HG02870 (cell line): ENCODE measurements around the gene CRELD2.
A peak's percentile ranks its signal among the peaks of the same experiment; 100 is the strongest.

Experiments used
- ATAC-seq: cut with Tn5 transposase; IDR thresholded peaks from one replicate; pipeline ENCODE4 v1.9.1; 2021; ENCODE audit warnings: mild to moderate bottlenecking, moderate library complexity; ENCODE audit not compliant: unreplicated experiment

CRELD2 gene

DNA sequence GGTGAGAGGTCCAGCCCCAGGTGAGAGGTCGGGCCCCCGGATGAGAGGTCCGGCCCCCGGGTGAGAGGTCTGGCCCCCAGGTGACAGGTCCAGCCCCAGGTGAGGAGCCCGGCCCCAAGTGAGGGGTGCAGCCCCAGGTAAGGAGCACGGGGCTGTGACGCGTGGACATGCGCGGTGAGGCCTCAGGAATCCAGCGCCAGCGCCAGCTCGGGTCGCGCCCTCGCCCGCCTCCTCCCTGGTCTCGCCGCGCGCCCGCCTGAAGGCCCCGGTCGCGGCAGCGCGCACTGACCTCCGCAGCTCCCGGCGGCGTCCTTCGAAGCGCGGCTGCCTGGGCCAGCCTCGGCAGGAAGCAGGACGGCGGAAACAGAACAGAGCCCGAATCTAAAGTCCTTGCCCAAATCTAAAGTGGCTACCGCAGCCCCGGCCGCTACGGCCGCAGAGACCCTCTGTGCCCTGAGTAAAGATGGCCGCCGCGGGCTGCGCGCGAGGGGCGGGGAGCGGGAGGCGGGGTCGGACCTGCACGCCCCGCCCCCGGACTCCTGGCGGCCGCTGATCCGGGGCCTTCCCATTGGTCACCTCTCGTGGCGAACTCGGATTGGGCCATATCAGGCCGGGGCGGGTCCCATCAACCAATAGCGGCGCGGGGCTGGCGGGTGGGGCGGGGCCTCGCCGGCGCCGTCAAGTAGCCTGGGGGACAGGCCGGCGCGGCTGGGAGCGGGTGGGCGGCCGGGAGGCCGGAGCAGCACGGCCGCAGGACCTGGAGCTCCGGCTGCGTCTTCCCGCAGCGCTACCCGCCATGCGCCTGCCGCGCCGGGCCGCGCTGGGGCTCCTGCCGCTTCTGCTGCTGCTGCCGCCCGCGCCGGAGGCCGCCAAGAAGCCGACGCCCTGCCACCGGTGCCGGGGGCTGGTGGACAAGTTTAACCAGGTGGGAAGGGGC, at the start of gene CRELD2, which contains the start of gene ALG12:
TSS of gene CRELD2 (plus strand) at position 661 of the 937 bp plus-strand sequence. CDS start at position 797, 136 bp downstream.
TSS of gene ALG12 (minus strand) at position 465 of the 937 bp plus-strand sequence. CDS start 4,673 bp downstream, outside the sequence.
- ATAC-seq = peak; percentile 88

DNA sequence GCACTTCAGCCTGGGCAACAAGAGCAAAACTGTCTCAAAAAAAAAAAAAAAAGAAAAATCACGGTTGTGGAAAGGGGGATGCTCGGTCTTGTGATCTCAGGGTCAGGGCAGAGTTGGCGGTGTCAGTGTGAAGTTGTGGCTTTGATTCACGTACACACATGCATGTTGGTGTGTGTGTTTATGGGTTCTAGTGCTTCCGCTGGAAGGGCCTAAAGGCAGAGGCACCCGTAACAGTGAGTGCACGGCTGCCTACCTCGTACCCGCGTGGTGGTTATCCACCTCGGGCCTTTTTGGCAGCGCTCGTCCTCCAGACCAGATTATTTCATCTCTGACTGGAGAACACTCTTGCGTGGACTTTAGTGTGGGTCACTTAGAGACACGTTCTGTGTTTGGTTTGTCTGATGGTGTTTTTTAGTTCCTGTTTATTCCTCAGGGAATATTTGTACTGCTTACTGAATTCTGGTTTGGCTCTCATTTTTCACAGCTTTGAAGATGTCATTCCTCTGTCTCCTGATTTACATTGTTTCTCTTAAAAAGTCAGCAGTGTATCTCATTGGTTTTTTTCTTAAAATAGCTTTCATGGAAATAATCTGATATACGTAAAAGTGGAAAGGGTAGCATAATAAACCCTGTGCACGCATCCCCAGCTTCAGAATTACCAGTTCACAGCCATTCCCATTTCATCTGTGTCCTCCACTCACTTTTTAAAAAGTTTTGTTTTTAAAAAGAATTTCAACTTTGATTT, 49.2 kb upstream of the CRELD2 start:
- no peak for ATAC-seq

DNA sequence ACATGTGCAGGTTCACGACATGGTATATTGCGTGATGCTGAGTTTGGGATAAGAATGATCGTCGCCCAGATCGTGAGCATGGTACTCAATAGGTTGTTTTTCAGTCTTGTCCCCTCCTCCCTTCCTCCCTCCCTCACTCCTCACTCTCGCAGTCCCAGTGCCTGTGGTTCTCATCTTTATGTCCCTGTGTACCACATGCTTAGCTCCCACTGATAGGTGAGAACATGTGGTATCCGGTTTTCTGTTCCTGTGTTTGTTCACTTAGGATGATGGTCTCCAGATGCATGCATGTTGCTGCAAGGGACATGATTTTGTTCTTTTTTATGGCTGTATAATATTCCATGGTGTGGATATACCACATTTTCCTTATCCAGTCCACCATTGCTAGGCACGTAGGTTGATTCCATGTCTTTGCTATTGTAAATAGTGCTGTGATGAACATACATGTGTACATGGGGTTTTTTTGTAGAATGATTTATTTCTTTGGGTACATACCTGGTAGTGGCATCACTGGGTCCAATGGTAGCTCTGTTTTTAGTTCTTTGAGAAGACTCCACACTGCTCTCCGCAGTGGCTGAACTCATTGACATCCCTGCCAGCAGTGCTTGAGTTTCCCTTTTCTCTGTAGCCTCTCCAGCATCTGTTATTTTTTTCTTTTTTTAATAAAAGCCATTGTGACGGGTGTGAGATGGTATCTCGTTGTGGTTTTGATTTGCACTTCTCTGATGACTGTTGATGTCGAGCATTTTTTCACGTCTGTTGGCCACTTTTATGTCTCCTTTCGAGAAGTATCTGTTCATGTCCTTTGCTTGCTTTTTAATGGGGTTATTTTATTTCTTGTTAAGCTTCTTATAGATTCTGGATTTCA, 48.4 kb upstream of the CRELD2 start:
- ATAC-seq = no peak

DNA sequence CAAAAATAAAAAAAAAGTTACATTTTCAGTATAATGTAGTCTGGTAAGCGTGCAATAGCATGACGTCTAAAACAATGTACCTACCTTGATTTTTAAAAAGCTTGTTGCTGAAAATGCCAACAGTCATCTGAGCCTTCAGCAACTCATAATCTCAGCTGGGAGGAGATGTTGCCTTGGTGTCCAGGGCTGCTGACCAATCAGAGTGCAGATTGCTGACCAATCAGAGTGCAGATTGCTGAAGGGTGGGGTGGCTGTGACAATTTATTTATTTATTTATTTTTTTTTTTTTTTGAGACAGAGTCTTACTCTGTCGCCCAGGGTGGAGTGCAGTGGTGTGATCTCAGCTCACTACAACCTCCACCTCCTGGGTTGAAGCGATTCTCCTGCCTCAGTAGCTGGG, 47.0 kb upstream of the CRELD2 start:
- ATAC-seq = no peak

DNA sequence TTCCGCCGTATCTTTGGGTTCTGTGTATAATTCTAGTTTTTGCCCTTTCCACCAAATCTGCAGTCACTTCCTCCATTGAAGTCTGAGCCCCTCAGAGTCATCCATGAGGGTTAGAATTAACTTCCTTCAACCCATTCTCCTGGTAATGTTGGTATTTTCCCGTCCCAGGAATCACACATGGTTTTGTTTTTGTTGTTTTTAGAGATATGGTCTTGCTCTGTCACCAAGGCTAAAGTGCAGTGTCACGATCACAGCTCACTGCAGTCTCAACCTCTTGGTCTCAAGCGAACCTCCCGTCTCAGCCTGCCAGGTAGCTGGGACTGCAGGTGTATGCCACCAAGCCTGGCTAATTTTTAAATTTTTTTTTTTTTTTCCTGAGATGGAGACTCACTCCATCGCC, 46.1 kb upstream of the CRELD2 start:
- no peak for ATAC-seq

DNA sequence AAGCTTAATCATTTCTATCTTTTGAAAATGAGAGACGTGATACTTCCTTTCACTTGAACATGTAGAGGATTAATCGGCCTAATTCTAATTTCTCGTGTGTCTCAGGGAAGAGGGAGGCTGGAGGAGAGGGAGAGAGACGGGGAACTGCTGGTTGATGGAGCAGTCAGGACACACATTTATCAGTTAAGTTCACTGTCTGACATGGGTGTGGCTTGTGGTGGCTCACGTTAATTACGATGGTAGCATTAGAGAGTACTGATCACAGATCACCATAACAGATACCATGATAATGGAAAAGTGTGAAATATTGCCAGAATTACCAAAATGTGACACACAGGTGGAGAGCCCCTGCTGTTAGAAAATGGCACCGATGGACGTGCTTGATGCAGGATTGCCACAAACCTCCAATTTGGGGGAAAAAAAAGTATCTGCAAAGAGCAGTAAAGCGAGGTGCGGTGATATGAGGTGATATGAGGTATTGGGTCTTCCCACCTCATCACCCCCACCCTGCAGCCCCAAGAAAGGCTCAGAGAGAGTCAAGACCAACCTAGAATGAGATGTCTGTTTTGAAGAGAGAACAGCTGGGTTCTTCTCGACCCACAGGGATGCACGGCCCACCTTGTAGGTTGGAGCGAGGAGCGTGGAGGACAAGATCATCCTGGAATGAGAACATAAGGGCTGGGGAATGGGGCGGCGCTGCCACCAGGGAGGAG, 45.0 kb upstream of the CRELD2 start:
- no peak for ATAC-seq

DNA sequence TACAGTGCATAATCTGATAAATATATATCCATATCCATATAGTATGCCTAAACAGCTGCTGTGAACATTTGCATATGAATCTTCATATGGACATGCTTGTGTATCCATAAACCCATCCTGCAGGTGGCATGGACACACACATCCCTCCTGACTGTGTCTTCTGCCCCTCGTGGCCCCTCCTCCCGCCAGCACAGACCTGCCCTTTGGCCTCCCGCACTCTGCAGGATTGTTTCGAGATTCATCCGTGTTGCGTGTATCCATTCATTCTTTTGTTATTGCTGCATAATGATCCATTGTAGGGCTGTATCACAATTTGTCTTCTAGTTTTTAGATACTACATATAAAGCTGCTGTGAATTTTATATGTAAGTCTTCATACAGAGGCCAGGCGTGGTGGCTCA, 40.8 kb upstream of the CRELD2 start:
- ATAC-seq = no peak

- no peak for ATAC-seq
These were observed 40.2 kb upstream of the CRELD2 start for GRCh38 chr22:49878206-49878605.

DNA sequence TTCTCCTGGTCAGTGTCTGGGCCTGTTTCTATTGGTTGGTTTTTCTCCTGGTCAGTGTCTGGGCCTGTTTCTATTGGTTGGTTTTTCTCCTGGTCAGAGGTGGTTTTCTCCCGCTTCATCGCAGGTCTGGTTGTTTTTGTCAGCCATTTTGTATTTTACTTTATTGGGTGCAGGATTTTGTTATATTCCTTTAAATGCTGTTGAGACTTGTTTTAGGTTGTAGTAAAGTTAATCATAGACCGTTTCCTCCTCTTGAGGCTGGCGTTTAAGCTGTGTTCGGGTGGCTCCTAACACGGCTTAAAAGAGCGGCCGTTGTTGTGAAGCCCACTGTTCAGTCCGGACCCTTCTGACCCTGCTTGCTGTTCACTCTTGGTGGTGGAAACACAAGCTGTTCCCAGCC, 38.6 kb upstream of the CRELD2 start:
- ATAC-seq = no peak

DNA sequence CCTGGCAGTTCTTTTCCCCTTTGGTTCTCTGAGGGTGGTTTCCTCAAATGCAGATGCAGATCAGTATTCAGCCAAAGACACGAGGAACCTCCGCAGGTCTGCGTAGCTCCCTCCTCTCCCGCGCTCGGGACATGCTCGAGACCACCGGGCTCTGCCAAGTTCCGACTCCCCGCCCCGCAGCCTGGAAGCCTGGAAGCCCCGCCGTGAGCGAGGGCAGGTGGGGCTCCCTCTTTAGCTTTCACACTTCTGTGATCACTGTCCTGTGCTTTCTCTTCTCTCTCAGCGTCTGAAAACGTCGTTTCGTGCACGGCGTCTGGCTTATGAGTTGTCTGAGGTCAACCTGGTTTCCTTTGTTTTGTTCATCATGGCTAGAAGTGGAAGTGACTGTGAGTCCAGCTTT, 38.2 kb upstream of the CRELD2 start:
- no peak for ATAC-seq

DNA sequence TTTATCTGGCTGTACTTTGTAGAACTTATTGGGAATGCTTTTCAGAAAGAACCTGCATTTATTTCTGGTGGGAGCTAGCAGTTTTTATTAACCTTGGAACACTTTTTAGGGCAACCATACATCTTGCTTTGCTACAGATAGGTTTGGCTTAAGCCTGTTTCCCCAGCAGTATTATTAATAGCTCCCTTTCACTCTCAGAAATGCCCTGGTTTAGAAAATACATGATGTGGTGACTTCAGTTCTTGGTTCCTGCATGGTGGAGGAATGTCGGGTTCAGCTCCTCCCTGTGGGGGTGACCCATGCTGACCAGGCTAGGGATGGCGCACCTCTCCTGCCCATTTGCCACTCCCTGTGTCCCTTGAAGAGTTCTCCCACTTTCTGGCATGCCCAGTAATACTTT, 36.6 kb upstream of the CRELD2 start:
- no peak for ATAC-seq

- no peak for ATAC-seq
These were observed 35.7 kb upstream of the CRELD2 start for GRCh38 chr22:49882519-49883293.

DNA sequence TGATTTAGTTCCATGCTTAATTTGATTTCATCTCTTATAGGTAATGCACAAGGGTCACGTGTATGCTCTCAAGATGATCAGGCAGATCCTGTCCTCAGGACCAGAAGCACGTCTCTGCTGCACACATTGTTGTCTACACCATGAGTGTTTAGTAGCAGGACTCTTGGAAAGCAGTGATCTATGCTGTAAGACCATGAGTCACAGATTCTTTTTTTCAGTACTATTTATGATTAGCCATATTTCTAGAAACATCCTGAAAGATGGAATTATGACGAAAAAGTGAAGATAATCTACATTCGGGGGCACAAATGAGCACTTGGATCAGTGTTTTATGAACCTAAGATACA, 35.2 kb upstream of the CRELD2 start:
- no peak for ATAC-seq

- no peak for ATAC-seq
These were observed 34.4 kb upstream of the CRELD2 start for GRCh38 chr22:49884075-49884474.

GRCh38 chr22:49884503-49885260, 33.8 kb upstream of the CRELD2 start:
- no peak for ATAC-seq

DNA sequence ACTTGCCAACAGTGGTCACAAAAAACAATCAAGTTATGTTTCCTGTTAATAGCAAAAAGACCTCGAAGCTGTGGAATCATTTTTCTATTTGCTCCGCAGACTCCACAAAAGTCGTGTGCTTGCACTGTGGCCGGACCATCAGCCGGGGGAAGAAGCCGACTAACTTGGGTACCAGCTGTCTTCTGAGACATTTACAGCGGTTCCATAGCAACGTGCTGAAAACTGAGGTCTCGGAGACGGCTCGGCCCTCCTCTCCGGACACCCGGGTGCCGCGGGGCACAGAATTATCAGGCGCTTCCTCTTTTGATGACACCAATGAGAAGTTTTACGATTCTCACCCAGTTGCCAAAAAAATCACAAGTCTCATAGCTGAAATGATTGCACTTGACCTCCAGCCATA, 33.2 kb upstream of the CRELD2 start:
- no peak for ATAC-seq

DNA sequence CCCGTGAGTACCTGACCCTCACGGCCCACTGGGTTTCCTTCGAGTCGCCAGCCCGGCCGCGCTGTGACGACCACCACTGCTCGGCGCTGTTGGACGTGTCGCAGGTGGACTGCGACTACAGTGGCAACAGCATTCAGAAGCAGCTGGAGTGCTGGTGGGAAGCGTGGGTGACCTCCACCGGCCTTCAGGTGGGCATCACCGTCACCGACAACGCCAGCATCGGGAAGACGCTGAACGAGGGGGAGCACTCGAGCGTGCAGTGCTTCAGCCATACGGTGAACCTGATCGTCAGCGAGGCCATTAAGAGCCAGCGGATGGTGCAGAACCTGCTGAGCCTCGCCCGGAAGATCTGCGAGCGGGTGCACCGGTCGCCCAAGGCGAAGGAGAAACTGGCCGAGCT, 32.6 kb upstream of the CRELD2 start:
- ATAC-seq = no peak

- no peak for ATAC-seq
These were observed 31.9 kb upstream of the CRELD2 start for GRCh38 chr22:49886346-49887063.
